ENCODE results near the gene RAB3C. TPM values are rescaled to one million over a fixed set of nuclear protein-coding genes. Genes with fewer than 3 reads are reported as not detected.

RAB3C gene
- total RNA-seq, 1 experiment from 2014 or later = 13.3 TPM

- no peak for TF ChIP-seq STAT6 (CRISPR knock-in tag; conservative IDR thresholded peaks at IDR 0.05; ENCODE audit: low read depth)
- no peak for TF ChIP-seq ZNF121 (CRISPR knock-in tag; IDR thresholded peaks at IDR 0.05)
- TF ChIP-seq ELF4 (CRISPR knock-in tag; IDR thresholded peaks at IDR 0.05; ENCODE audit: low read depth) = no peak
- TF ChIP-seq NFYB (CRISPR knock-in tag; conservative IDR thresholded peaks at IDR 0.05; ENCODE audit: low read depth) = no peak
- no peak for TF ChIP-seq FOXP1 (CRISPR knock-in tag; IDR thresholded peaks at IDR 0.05; ENCODE audit: borderline replicate concordance)
These were observed 211.2 kb downstream of the RAB3C start (continued) for GRCh38 chr5:58793888-58794657.

- DNase-seq (ENCODE audit: low spot score) (no peak), ATAC-seq (no peak)
- no peak overlapping the region for H3K4me3 Mint-ChIP-seq
- no peaks in the 10 kb centered on the region for H3K27me3 Mint-ChIP-seq (ENCODE audit: low read depth)
- no peaks in the 10 kb centered on the region for H3K9me3 Mint-ChIP-seq
- H3K27ac Mint-ChIP-seq = no peak overlapping the region
- ChIA-PET POLR2A (no interaction called here), CTCF (no interaction called here)
- peaks cover 32% of the 10 kb centered on the region for H3K4me1 Mint-ChIP-seq
- H3K36me3 Mint-ChIP-seq = no peaks in the 10 kb centered on the region
- no peak for TF ChIP-seq STAT6 (CRISPR knock-in tag; conservative IDR thresholded peaks at IDR 0.05; ENCODE audit: low read depth)
- TF ChIP-seq ZNF396 (CRISPR knock-in tag; IDR thresholded peaks at IDR 0.05; ENCODE audit: borderline replicate concordance) = no peak
- TF ChIP-seq ARID4B (CRISPR knock-in tag; IDR thresholded peaks at IDR 0.05; ENCODE audit: borderline replicate concordance) = no peak
- TF ChIP-seq SOX15 (CRISPR knock-in tag; IDR thresholded peaks at IDR 0.05) = no peak
- TF ChIP-seq MLX (CRISPR knock-in tag; IDR thresholded peaks at IDR 0.05) = no peak
- TF ChIP-seq CTCF (IDR thresholded peaks at IDR 0.05) = no peak
- no peak for TF ChIP-seq FOXP4 (CRISPR knock-in tag; IDR thresholded peaks at IDR 0.05)
- no peak for TF ChIP-seq ZBTB43 (CRISPR knock-in tag; IDR thresholded peaks at IDR 0.05)
- no peak for TF ChIP-seq USF2 (CRISPR knock-in tag; IDR thresholded peaks at IDR 0.05)
- no peak for TF ChIP-seq KAT7 (CRISPR knock-in tag; IDR thresholded peaks at IDR 0.05; ENCODE audit: borderline replicate concordance)
- TF ChIP-seq NR2C2 (CRISPR knock-in tag; IDR thresholded peaks at IDR 0.05) = no peak
- TF ChIP-seq ETV6 (CRISPR knock-in tag; IDR thresholded peaks at IDR 0.05) = no peak
- TF ChIP-seq ZBTB21 (CRISPR knock-in tag; IDR thresholded peaks at IDR 0.05; ENCODE audit: borderline replicate concordance) = no peak
These were observed 212.0 kb downstream of the RAB3C start for GRCh38 chr5:58794875-58795274.
